Activated CD4-positive, CD25-positive, alpha-beta regulatory T cell treated with anti-CD3 and anti-CD28 coated beads, Interleukin-2, amount 50 U/mL, for 72 hours (primary cell): ENCODE results near the gene DGKD.
A peak's percentile ranks its signal among the peaks of the same experiment; 100 is the strongest.

ENCODE experiments used
- DNase-seq: peaks from one replicate; pipeline ENCODE4 v3.0.0; 2021

Gene DGKD

GRCh38 chr2:233430651-233431050, 76.4 kb downstream of the DGKD start:
- DNase-seq: no peak

- DNase-seq: no peak
Observed at GRCh38 chr2:233433029-233433428, 78.7 kb downstream of the DGKD start.

- no peak for DNase-seq
Observed at GRCh38 chr2:233433794-233434193, 79.5 kb downstream of the DGKD start.

- no peak for DNase-seq
Observed at GRCh38 chr2:233434666-233435330, 80.5 kb downstream of the DGKD start.

- DNase-seq: peak; percentile 20
Observed at GRCh38 chr2:233435436-233436190, 81.3 kb downstream of the DGKD start.

GRCh38 chr2:233436191-233436581, 81.9 kb downstream of the DGKD start:
- DNase-seq: peak; percentile 16

GRCh38 chr2:233436691-233437438, 82.6 kb downstream of the DGKD start:
- peak; percentile 17 for DNase-seq

GRCh38 chr2:233437439-233437955, 83.2 kb downstream of the DGKD start:
- DNase-seq: peak; percentile 18

- no peak for DNase-seq
Observed at GRCh38 chr2:233438573-233439147, 84.4 kb downstream of the DGKD start.

GRCh38 chr2:233439191-233439590, 84.9 kb downstream of the DGKD start:
- no peak for DNase-seq

- no peak for DNase-seq
Observed at GRCh38 chr2:233440314-233440713, 86.0 kb downstream of the DGKD start.

- no peak for DNase-seq
Observed at GRCh38 chr2:233440714-233441113, 86.4 kb downstream of the DGKD start.

- peak; percentile 25 for DNase-seq
Observed at GRCh38 chr2:233441161-233442027, 87.1 kb downstream of the DGKD start.

- DNase-seq: peak; percentile 18
Observed at GRCh38 chr2:233442028-233442310, 87.7 kb downstream of the DGKD start.

GRCh38 chr2:233443511-233444183, 89.4 kb downstream of the DGKD start:
- peak; percentile 78 for DNase-seq

GRCh38 chr2:233444501-233444900, 90.2 kb downstream of the DGKD start:
- peak; percentile 22 for DNase-seq

GRCh38 chr2:233445152-233445830, 91.0 kb downstream of the DGKD start:
- DNase-seq: peak; percentile 25

GRCh38 chr2:233446121-233446520, 91.8 kb downstream of the DGKD start:
- DNase-seq: no peak

GRCh38 chr2:233446606-233447305, 92.5 kb downstream of the DGKD start:
- DNase-seq: peak; percentile 21

GRCh38 chr2:233447506-233448219, 93.4 kb downstream of the DGKD start:
- peak; percentile 13 for DNase-seq
